Stomach (tissue), 4 donors: ENCODE measurements around the gene RBMS3.

ENCODE experiments used
- CTCF ChIP-seq, 7 experiments: fragments of 450-650 bp in 4 of 7; fragments of 200-600 bp in 3 of 7; sonication (generic) in 3 of 7; IDR thresholded peaks; one replicate each; pipeline ENCODE4 v1.5.1; 2016 to 2019; ENCODE audit warnings: antibody characterized with exemption in 7 of 7, control low read depth in 2 of 7, mild to moderate bottlenecking in 1 of 7
- EP300 ChIP-seq: sonication (generic); formaldehyde crosslinking; IDR thresholded peaks from one replicate; pipeline ENCODE4 v1.6.1; 2017; ENCODE audit warnings: antibody characterized with exemption
- POLR2A ChIP-seq, 4 donors: fragments of 450-650 bp; IDR thresholded peaks; one replicate each; pipeline ENCODE4 v1.6.1; 2016; ENCODE audit warnings: antibody characterized with exemption in 4 of 4, control low read depth in 2 of 4, mild to moderate bottlenecking in 1 of 4, moderate library complexity in 1 of 4
- POLR2AphosphoS5 ChIP-seq, 3 donors: sonication (generic); formaldehyde crosslinking; IDR thresholded peaks; one replicate each; pipeline ENCODE4 v1.6.1; 2016; ENCODE audit warnings: antibody characterized with exemption in 3 of 3

- TF ChIP-seq CTCF (IDR thresholded peaks at IDR 0.05) (no peak), EP300 (no peak), POLR2A (IDR thresholded peaks at IDR 0.05) (no peak), POLR2AphosphoS5 (IDR thresholded peaks at IDR 0.05) (no peak)
Observed at GRCh38 chr3:29668728-29669127, 387.9 kb downstream of the RBMS3 start.
